CD4-positive, alpha-beta T cell treated with Interleukin-6 at 100 ng/mL for 8 hours (primary cell): ENCODE data around the gene FKBP10.
"Not testable (repeated sequence)": the region's sequence is repeated elsewhere in the genome, so short reads cannot be mapped to it uniquely, and the experiment has no call there.

ENCODE experiments used
- DNase-seq: peaks from one replicate; pipeline ENCODE4 v3.0.0-alpha.2; 2020; ENCODE audit warnings: mixed read lengths, low spot score

The FKBP10 gene, protein sequence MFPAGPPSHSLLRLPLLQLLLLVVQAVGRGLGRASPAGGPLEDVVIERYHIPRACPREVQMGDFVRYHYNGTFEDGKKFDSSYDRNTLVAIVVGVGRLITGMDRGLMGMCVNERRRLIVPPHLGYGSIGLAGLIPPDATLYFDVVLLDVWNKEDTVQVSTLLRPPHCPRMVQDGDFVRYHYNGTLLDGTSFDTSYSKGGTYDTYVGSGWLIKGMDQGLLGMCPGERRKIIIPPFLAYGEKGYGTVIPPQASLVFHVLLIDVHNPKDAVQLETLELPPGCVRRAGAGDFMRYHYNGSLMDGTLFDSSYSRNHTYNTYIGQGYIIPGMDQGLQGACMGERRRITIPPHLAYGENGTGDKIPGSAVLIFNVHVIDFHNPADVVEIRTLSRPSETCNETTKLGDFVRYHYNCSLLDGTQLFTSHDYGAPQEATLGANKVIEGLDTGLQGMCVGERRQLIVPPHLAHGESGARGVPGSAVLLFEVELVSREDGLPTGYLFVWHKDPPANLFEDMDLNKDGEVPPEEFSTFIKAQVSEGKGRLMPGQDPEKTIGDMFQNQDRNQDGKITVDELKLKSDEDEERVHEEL

DNA sequence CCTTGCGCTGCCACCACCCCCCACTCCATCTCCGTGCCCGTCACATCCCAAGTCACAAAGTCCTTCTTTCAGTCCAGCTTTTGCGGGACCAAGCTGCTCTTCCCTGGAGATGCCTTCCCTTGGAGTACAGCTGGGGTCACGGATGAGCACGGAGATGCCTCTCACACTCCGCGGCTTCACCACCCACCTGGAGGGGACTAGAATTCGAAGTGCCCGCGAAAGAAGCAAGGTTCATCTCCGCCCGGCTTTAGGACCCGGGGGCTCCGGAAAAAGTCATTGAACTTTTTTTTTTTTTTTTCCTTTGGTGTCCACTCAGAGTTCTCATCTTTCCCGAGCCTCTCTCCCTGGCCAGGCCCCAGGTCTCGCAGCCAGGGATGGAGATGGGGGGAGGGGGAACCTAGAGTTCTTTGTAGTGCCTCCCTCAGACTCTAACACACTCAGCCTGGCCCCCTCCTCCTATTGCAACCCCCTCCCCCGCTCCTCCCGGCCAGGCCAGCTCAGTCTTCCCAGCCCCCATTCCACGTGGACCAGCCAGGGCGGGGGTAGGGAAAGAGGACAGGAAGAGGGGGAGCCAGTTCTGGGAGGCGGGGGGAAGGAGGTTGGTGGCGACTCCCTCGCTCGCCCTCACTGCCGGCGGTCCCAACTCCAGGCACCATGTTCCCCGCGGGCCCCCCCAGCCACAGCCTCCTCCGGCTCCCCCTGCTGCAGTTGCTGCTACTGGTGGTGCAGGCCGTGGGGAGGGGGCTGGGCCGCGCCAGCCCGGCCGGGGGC, at the start of gene FKBP10:
Gene FKBP10 (plus strand): TSS at position 624 of the 771 bp plus-strand sequence. CDS start 31 bp downstream, at position 655.
- DNase-seq: no peak

DNA sequence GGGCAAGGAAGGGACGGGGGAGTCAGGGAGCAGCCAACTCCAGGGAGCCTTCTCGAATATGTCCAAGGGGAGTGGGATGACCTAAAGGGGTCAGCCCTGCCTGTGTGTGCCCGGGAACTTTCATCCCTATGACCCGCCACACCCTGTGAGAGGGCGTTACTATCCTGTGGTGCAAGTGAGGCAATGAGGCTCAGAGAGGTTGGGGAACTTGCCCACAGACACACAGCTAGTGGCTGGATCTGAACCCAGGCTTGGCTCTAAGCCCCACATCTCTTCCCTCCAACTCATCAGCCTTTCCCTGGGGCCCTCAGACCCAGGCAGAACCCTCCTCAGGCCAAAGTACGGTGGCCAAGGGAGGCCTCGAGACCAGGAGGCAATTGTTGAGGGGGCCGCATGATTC, 49.5 kb upstream of the FKBP10 start:
- DNase-seq: no peak

DNA sequence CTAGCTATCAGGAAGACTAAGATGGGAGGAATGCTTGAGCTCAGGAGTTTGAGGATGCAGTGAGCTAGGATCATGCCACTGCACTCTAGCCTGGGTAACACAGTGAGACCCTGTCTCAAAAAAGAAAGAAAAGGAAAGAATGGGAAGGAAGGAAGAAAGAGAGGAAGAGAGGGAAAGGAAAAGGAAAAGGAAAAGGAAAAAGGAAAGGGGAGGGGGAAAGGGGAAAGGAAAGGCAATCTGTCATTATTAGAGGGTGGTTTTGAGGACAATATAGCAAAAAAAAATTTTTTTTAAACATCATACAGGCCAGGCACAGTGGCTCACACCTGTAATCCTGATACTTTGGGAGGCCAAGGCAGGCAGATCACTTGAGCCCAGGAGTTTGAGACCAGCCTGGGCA, 46.7 kb upstream of the FKBP10 start:
- no peak for DNase-seq

DNA sequence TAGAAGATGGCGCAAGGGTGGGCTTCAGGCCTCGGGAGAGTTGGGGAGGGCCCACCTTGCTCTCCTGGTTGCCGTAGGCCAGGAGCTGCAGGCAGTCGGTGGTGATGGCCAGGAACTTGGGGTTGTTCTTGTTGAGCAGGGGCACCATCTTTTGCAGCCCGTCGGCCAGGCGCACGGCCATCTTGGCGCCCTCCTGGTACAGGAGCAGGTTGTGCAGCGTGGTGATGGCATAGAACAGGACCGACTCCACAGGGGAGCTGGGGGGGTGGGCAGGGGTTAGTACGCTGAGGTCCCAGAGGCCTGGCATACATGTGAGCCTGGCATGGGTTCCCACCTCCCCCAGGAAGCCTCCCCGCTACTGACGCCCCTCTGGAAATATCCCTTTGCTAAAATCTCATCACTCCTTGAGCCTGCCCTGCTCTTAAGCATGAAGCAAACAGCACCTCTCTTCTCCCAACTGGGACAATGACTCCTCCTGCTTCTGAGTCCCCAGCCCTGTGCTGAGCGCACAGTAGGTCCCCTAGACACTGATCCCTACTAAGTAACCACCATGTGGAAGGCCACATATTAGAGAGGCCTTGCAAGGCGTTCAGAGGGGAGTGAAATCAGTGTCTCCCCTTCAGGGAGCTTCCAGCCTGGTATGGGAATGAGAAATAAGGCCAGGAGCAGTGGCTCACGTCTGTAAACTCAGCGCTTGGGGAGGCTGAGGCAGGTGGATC, 45.3 kb upstream of the FKBP10 start:
- DNase-seq: no peak

DNA sequence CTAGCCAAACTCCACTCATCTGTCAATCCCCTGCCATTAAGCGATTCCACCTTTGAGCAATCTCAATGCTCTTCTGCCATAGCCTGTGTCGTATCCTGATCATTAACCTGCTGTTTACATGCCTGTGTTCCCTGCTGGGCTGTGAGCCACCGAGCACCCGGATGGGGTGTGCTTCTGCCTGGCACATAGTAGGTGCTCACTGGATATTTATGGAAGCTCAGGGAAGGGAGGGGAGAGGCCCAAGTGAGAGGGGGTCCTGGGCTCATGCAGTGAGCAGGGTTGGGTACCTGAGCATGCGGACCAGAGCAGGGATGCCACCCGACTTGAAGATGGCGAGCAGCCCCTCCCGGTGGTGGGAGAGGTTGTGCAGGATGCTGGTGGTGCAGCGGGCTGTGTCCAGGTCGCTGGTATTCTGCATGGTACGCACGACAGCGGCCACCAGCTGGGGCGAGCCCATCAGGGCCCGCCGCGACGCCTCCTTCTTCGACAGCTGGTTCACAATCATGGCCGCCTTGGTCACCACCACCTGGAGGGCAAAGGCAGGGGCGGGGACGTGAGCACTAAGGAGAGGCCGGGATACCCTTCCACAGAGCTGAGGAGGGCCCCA, 44.0 kb upstream of the FKBP10 start:
- DNase-seq: no peak

DNA sequence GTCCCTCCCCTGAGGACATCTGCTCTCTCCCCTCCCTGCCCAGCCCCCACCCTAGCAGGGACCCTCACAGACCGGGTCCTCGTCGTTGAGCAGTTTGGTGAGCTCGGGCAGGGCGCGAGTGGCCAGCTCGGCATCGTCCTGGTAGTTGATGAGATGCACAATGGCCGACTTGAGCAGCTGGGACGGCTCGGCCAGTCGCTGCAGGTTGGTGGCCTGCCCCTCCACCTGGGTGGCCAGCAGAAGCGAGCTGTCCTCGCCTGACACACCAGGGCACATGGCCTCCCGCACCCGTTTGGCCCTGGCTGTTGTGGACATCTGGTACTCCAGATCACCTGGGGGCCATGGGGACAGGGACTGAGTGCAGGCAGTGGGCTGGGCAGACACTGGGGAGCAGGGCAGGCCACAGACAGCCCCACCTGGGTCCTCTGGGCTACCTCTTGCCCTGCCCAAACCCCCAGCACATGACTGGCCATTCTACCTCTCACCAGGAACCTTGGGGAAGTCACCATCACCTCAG, 43.4 kb upstream of the FKBP10 start:
- DNase-seq: no peak

DNA sequence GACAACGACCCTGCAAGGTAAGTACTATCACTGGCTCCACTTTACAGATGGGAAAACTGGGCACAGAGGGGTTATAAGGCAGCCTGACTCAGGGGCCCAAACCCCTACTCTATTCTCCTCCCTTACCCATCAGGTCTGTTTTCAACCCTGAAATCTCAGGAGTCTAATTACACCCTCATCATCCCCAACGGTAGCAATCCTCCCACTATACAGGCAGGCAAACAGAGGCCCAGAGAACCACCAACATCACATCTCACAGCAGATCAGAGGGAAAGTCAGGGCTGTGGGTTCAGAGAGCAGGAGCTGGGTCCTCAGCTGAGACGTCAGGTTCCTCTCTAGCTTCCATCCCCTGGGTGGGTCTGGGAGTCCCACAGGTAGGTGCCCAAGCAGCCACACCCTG, 42.8 kb upstream of the FKBP10 start:
- no peak for DNase-seq

DNA sequence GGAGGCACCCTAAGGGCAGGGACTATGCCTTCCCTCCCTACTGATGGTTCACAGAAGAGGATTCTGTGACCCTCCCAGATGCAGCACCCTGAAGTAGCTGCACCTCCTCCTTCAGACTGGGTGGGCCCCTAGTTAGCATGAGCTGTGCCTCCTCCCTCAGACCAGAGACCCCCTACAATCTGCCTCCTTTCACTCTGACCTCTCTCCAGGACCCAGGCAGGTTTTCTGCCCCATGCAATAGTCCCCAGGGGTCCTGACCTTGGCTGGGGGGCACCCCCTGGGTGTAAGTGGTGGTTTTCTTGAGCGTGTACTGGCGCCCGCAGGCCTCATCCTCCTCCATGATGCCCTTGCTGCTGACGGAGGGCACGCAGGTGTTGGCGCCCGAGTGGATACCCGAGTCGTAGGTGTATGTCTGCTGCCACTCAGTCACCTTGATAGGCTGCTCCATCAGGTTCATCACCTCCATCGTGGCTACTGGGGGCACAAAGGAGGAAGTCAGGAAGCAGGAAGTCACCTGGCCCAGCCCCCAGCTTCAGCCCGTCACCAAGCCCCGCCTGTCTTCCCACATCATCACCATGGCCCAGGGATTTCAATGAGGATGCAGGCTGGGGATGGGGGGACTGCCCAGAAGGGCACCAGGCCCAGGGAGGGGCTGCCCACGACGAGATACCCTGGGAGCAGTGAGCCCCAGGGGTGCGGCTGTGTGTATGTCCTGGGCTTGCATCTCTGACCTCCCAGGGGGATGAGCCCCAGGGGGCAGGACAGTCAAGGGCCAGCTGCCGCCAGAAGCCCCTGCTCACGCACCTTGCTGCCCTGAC, 41.2 kb upstream of the FKBP10 start:
- DNase-seq: no peak

DNA sequence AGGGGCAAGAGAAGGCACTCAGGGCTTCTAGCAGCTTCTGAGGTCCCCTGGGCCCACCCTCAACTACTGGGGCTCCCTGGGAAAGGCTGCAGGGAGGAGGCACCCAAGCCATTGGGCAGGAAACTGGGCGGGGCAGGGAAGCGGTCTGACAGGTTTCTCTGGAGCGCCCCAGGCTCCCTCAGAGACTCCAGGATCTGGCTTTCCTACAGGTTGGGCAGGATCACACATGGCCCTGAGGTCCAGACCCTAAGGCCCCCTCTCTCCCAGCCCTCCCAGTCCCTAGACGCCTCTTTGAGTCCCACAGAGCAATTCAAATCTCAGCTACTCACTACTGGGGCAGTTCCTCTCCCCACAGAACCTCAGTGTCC, 40.6 kb upstream of the FKBP10 start:
- no peak for DNase-seq

DNA sequence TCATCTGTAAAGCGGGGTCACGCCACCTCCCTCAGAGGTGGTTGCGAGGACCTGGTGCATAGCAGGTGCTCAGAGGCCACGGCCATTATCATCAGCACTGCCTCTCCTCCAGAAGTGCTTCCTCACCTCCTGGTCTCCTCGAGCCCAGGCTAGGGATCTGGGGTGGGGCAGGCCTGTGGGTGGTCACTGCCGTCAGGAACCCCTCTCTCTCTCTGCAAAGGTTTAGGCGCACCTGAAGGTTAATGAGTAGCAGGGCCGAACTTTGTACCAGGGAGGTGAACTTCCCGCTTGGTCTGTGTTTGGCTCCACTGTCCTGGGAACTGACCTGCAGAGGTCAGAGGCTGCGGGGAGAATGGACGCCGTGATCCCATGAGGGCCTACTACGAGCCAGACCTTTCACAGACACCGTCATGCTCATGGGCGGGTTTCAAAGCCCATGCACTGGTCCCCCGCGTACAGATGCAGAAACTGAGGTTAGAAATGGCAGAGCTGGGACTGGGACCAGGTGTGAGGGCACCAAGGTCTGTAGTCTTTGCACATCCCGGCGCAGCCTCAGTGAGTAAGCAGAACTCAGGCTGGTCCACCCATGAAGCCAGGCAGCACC, 40.1 kb upstream of the FKBP10 start:
- DNase-seq: no peak

DNA sequence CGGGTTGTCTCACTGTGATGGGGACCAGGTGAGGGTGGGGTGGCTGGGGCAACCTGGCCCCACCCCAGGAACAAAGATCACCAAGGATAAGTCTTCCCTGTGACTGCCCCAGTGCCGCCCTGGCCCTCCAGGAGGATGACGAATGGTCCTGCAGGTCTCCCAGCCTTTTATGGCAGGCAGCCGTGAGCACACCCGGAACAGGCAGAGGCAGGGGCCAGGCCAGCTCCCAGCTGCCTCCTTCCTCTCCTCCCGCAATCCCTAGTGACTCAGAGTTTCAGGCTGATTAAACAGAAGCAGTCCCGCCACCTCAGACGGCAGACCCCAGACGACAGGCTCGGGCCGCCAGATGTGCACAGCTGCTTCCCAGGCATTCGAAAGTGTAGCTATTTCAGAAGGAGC, 39.6 kb upstream of the FKBP10 start:
- no peak for DNase-seq

DNA sequence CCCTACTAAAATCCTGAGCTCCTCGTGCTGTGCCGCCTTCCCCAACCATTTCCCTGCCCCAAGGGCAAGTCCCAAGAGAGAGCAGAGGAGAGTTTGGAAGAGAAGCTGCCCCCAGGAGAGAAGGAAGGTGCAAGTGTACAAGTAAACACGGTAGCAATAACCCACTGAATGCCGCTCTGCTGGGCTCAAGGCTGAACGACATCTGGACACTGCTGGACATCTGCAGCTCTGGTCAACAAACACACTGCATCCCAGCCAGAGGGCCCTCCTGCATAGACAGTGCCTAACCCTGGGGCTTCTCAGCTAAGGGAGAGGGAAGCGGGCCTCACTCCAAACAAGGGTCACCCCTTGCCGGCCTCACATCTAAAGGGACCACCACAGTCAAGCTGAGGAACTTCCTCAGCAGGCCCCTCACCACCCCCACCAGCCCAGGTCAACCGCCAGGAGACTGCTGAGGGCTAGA, 39.0 kb upstream of the FKBP10 start:
- DNase-seq: no peak

DNA sequence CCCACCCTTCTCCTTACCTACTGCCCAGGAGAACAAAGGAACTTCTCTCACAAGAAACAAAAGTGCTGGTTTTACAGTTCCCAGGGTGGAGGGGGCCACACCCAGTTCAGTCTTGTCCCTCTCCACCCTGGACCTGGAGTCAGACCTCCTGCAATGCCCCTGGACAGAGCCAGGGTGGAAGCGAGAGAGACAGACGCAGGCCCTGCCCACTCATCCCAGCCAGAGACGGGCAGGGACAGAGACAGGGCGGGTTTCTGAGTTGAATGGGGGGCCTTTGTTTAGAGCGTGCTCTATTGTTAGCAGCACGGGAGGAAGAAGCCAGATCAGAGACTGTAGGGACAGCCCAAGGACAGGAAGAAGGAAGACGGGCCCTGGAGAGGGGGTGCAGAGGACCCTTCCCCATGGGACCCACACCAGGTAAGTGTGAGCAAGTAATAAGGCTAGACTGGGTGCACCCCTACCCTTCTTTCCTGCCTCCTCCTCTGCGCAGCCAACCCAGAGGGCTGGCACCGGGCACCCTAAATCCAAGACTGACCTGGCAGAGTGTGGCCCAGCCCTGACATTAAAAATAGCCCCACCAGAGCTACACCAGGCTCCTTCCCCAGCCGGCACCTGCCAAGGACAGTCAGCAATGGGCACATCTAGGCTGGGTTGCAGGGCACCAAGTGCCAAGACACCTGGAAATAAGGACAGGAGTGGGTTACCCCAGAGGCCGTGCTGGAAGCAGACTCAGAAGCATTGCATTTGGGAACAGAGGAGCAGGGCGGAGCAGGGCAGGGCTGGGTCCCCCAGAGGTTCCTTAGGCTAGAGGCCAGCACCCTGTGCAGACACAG, 37.2 kb upstream of the FKBP10 start:
- no peak for DNase-seq

DNA sequence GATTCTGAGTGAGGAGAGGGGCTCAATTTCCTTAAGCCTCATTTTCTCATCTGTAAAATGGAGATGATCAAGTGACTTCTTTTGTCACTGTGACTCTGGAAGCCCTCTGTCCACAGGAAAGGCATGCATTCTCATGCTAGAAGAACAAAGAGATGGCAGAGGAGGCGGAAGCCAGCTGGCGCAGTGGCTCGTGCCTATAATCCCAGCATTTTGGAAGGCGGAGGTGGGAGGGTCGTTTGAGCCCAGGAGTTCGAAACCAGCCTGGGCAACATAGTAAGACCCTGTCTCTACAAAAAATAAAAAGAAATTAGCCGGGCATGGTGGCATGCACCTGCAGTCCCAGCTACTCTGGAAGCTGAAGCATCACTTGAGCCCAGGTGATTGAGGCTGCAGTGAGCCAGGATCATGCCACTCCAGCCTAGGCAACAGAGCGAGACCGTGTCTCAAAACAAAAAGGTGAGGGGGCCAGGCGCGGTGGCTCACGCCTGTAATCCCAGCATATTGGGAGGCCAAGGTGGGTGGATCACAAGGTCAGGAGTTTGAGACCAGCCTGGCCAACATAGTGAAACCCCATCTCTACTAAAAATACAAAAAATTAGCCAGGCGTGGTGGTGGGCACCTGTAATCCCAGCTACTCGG, 36.4 kb upstream of the FKBP10 start:
- DNase-seq: not testable (repeated sequence)

DNA sequence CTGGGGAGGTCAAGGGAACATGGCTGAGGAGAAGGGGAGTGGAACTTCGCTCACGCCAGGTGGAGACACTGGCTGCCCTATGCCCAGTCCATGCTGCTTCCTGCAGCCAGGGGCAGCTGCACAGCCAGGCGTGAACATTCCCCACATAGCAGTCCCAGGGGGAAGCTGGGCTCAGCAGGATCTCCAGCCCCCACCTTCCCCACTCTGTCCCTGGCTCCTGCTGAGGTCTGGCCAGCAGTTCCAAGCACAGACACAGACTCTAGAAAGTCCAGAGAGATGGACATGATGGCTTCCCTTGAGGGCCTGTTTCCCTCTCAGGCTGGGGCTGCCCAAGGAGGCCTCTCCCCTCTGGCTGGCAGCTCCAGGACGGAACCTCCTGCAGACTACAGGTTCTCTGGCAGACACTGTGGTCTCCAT, 35.6 kb upstream of the FKBP10 start:
- no peak for DNase-seq

DNA sequence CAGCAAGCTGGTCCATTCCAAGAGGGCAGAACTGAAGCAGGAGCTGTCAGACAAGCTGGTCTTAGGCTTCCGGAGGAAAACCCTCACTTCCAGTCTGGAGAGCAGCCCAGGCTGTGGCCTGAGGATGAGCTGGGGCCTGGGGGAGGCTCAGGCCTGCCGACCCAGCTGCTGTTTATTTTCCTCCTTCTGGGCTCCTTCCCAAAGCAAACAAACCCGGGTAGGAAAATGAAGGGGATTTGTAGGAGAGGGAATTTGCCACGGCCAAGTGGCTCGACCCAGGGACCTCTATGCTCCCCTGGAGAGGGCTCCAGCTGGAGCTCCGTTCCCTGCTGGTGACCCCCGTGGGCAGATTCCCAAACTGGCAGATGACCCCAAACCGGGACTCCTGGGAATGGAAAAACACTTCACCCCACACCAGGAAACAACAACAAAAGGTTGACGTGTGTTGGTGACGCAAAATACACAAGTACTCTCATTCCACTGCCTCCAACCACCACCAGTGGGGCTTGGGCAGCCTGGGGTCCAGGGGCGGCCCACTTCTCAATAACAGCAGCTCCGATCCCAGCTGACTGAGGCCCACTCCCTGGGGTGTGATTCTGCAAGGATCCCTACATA, 35.1 kb upstream of the FKBP10 start:
- no peak for DNase-seq

DNA sequence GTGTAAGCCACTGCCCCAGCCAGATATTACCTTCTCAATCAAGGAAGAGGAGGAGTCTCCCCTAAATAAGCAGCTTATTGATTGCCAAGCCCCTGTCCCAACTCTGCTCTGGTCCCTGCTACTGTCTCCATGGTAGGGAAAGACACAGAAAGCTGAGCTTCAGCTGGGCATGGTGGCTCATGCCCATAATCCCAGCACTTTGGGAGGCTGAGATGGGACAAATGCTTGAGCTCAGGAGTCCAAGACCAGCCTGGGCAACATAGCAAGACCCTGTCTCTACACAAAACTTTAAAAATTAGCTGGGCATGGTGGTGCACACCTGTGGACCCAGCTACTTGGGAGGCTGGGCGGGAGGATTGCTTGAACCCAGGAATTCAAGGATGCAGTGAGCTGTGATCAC, 32.9 kb upstream of the FKBP10 start:
- no peak for DNase-seq

DNA sequence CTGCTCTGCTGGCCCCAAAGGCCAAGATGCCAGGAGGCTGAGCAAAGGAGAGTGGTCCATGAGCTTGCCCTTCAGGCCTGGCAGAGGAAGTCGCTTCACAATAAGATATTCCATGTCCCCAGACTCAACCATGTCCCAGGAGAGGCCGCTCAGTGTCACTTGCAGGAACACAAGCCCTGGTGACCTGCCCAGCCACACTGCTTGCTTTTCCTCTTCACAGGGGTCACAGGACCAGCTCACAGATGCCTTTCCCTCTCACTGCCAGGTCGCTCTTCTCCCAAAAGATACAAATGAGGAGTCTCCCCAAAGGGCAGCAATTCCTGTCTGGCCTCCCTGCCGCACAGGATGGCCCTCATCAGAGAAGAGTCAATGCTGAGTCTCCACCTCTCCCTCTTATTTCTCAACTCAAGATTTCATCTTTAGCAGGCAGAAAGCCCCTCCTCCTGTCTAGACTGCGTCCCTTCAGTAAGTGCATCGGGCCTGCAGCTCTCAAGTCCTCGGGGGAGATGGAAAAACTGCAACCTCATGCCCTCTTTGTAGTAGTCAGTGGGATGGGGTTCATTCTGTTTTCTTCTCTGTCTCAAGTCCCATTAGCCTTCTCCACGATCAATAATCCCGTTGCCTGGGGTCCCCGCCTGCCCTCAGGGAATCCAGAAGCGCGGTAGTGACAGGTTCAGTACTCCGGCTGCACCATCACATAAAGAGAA, 31.2 kb upstream of the FKBP10 start:
- DNase-seq: no peak
